Measurements from ENCODE around the gene AURKB.

DNA sequence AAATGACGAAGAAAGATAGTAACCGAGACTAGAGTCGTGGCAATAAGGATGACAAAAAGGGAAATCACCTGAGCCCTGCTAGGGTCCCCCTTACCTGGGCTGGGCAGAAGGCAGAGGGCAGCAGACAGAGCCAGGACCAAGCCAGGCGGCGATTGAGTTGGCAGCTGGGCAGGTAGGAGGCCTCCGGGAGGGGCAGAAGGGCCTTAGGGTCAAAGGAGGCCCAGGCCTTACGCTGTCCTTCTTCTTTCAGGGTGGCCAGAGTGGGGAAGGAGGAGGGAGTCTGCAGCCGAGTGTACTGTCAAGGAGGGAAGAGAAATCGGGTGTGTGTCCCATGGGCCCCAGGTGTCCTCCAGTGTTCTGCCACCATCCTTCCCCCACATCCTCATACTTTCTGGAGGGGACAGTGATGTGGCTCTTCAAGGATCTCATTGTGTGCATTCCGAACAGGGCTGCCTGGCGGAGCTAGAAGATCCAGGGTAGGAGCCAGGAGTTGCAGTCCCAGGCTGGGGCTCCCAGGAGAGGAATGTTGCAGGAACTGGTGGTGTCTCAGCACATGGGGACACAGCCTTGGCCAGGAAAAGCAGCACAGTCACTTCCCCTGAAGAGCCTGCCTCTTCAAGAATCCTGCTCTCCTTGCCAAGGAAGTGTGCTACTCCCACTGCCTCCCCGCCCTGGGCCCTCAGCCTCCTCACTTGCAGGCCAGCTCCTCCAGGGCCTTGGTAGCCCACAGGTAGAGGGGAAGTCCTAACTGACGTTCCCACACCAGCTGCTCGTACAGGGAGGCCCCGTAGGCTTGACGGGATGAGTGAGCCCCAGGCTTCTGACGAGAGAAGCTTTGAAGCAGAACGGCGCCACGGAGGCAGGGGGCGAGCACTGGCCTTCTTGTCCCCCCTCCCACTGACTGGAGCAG is 24.2 kb upstream of the AURKB start:
- TF ChIP-seq, protein P1, sequence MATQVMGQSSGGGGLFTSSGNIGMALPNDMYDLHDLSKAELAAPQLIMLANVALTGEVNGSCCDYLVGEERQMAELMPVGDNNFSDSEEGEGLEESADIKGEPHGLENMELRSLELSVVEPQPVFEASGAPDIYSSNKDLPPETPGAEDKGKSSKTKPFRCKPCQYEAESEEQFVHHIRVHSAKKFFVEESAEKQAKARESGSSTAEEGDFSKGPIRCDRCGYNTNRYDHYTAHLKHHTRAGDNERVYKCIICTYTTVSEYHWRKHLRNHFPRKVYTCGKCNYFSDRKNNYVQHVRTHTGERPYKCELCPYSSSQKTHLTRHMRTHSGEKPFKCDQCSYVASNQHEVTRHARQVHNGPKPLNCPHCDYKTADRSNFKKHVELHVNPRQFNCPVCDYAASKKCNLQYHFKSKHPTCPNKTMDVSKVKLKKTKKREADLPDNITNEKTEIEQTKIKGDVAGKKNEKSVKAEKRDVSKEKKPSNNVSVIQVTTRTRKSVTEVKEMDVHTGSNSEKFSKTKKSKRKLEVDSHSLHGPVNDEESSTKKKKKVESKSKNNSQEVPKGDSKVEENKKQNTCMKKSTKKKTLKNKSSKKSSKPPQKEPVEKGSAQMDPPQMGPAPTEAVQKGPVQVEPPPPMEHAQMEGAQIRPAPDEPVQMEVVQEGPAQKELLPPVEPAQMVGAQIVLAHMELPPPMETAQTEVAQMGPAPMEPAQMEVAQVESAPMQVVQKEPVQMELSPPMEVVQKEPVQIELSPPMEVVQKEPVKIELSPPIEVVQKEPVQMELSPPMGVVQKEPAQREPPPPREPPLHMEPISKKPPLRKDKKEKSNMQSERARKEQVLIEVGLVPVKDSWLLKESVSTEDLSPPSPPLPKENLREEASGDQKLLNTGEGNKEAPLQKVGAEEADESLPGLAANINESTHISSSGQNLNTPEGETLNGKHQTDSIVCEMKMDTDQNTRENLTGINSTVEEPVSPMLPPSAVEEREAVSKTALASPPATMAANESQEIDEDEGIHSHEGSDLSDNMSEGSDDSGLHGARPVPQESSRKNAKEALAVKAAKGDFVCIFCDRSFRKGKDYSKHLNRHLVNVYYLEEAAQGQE (IDR thresholded peaks at IDR 0.05; ENCODE audit: insufficient read depth in 1 of 2, low read depth in 2 of 2, low read length in 2 of 2), result no peak
- TF ChIP-seq SIN3A (IDR thresholded peaks at IDR 0.05; ENCODE audit: borderline replicate concordance, insufficient read depth, low read length) (no peak), TAF1 (IDR thresholded peaks at IDR 0.05; ENCODE audit: borderline replicate concordance, insufficient read depth, low read length) (no peak)
